GM18502 (cell line): Measurements from ENCODE around the gene KIF1A.

ENCODE experiments used
- ATAC-seq: cut with Tn5 transposase; IDR thresholded peaks from one replicate; pipeline ENCODE4 v1.9.1; 2021; ENCODE audit warnings: mild to moderate bottlenecking; ENCODE audit not compliant: unreplicated experiment, poor library complexity

Gene KIF1A

DNA sequence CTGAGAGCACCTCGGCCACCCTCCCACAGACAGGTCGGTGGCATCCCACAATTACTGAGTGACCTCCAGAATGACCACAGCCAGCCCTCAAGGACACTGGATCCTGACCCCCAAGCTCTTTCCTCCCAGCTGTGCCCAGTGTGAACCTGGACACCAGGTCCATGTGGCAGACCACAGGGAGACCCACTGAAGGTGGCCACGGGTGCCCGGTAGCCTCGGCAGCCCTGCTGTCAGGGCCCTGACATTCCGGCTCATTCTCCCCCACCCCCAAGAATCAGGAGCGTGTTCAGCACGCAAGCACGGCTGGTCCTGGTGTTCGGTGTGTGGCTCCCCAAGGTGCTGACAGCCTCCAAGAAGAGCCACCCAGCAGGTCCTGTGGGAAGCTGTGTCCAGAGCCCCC lies 95.6 kb downstream of the KIF1A start:
- ATAC-seq = no peak

- ATAC-seq = no peak
These were observed 96.2 kb downstream of the KIF1A start for GRCh38 chr2:240723851-240724250.

DNA sequence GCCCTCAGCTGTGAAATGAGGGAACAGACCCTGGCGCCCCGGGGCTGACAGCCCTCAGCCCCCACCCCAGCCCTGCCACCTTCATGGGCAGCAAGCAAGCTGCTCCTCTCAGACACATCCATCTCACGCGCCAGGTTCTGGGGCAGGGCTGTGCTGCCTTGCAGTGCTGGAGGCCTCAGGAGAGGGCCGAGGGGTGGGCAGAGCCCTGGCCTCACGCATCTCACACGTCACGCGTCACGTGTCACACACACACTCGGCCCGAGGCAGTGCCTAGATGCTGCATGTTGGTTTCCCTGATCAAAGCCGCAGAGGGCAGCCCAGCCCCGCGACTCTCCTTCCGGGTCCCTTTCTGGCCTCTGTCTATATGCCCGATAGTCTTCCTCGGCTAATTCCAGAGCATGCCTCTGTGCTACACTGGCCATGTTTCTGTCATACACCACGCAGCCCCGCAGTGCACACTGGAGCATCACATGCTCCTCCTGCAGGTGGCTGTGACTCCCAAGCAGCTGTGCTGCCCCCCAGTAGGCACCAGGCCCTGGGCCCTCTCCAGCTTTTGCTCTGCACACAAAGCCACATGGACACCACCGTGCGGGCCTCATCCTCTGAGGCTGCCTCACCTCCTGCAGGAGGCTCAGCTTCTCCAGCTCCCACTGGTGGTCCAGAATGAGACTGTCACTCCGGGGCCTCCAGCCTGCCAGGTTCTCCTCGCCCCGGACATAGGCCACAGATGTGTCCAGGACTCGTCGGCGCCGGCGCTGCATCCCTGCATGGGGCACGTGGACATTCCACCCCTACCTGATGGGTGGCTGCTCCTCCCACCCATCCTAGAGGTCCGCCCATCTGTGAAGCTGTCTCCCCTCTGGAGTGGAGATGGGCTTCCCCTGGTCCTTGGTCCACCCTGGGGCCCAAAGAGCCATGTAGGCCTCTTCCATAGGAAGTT lies 97.0 kb downstream of the KIF1A start:
- no peak for ATAC-seq

DNA sequence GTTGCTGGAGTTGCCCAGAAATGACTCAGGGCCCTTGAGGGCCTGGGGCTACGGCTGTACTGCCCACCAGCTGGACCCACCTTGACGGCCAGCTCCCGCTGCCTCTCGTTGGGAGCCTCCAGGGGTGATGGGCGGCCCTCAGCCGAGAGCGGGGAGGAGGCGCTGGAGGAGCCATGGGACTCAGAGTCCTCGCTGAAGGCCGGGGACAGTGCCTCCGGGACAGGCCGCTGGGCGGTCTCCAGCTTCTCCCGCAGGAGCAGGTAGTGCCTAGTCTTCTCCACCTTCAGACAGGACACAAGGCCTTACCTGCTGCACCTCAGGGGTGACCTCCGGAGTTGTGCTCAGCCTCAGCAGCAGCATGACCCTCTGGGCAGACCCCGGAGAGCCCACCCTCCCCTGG lies 97.6 kb downstream of the KIF1A start:
- no peak for ATAC-seq

GRCh38 chr2:240721596-240722180 lies 98.3 kb downstream of the KIF1A start:
- no peak for ATAC-seq

GRCh38 chr2:240720686-240721595 lies 99.1 kb downstream of the KIF1A start:
- ATAC-seq = no peak

DNA sequence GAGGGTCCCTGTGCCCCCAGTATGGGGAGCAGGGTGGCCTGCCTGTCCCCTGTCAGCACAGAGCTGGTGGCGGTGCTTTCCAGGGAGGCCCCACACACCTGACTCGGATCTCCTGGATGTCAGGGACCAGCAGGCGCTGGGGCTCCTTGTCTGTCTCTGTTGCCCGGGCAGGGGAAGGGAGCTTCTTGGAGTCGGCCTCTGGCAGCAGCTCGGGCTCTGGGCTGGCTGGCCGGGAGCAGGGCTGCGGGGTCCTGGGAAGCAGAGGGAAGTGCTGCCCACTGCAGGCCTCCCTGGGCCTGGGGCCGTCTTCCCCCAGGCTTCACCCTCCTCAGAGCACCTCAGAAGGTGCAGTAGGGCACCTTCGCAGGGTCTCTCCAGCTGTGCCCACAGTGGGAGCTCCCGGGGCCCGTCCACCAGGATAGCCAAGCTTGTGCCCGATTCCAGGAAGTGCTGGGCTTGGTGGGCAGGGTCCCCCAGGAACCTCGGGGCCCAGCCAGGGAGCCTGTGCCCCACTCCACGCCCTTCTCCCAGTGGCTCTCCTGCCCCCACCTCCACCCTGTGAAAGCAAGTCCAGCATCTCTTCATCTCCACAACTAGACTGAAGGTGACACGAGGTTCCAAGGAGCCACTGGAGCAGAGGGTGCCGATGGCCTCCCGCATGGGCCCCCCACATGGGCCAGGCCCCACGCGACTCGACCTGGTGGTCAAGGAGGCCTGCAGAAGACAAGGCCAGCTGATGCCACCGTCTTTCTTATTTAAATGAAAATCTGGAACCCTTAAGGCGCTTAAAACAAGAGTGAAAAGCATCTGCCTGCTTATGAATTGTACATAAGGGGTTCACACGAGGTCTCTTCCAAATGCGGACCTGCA lies 100.1 kb downstream of the KIF1A start:
- ATAC-seq = no peak

DNA sequence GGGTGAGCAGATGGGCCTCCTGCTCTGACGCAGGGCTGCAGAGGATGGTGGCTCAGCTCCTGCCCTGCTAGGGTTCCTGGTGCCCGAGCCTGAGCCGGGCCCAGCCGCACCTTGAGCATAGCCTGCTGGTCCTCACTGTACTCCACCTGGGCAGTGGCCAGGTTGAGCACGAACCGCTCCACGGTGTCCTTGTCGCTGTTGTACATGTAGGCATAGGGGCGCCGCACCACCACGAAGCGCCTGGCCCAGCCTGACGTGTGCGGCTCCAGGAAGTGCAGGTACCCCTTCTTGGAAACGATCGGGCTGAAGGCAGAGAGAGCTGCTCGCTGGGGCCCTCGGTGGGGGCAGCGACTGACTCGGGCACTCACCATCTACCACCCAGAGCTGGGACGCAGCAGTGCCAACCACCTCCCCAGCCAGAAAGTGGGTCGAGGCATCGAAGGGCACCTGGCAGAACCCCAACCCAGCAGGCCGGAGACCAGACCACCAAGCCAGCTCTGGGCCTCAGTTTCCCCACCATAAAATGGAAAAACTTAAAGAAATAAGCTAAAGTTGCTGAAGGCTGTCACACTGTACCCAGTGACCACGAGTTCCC lies 101.0 kb downstream of the KIF1A start:
- no peak for ATAC-seq

GRCh38 chr2:240717681-240718581 lies 102.1 kb downstream of the KIF1A start:
- ATAC-seq = no peak

DNA sequence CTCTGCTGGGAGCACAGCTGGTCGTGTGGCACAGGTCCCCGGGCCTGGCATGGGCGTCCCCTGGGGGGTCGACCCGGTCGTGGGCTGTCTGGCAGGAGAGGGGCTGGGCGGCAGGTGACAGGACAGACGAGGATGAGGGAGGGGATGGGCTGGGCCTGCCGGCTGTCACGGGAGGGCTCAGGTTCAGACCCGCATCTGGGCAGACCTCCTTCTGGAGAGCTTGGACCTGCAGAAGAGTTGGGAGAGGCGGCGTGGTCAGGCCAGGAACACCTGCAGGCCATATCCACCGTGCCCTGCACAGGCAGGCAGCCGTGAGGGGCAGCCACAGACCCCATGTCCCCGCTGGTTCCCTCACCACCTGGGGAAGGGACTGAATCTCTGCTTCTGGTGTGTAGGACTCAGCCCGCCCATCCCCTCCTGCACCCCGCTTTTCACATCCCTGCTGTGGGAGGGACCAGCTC lies 102.8 kb downstream of the KIF1A start:
- no peak for ATAC-seq

GRCh38 chr2:240716130-240716798 lies 103.8 kb downstream of the KIF1A start:
- ATAC-seq = no peak

- no peak for ATAC-seq
These were observed 105.0 kb downstream of the KIF1A start for GRCh38 chr2:240714747-240715725.

DNA sequence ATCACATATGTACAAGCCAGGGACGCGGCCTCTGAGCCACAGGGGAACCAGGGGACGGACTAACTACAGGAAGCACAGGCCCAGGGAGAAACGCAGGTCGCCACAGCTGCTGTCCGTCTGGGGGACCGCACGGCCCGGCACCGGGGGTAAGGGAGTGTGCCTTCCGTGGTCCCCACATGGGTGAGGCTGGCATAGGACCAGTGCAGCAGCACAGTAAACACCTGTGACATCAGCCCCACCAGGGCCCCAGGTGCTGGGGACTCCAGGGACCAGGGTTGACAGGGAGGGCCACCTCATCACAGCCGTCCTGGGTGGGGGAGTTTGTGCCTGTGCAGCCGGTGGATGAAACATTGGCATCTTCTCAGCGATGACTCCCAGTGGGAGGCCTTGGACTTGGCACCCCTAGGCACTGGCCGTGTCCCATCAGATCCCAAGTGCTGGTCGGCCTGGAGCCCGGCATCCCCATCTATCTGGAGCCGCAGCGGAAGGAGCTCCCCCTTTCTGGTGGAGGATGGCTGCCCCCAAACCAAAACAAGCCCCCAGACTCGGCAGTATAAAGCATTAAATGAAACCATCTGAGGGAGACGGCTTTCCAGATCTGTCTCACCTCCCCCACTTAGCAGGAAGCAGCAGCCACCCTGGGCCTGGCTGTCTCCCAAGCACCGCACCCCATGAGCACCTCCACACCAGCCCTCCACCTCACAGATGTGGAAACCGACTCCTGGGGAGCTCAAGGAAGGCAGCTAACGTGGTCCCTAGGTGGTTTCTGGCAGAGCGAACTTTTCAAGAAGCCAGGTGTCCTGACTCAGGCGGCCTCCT lies 105.9 kb downstream of the KIF1A start:
- no peak for ATAC-seq

DNA sequence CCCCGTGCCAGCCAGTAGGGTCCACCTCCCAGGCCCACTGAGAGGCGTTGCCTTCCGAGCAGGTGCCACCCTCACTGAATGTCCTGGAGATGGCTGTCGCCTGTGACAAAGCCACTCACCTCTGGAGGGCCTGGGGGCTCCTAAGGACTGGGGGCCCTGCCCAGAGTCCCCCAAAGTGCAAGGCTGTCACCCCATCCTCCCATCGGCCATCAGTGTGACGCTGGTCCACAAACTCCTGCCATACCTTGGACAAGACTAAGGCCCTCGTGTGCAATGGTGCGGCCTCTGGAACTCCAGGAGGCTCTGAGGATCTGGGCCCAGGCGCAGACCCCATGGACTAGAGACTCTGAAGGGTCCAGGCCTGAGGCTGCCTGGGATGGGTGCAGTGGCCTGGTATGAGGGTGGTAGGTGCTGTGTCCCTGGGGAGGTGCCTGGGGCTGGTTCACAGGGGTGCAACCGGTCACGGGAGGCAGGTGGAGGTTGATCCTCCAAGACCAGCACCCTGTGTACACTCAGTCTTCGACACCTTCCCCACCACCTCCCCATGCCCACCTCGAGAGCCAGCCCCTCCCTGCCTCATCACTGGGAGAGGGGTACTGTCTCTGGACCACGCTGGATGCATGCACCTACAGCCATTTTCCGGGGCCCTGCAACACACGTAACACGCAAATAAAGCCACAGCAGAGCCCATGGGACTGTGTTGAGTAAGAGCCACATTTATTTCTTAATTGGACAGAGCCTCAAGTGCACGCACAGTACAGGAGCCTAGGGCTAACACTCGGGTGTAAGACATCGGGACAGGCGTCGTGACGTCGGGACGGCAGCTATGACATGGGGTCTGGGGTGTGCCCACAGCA lies 106.7 kb downstream of the KIF1A start:
- ATAC-seq = no peak

DNA sequence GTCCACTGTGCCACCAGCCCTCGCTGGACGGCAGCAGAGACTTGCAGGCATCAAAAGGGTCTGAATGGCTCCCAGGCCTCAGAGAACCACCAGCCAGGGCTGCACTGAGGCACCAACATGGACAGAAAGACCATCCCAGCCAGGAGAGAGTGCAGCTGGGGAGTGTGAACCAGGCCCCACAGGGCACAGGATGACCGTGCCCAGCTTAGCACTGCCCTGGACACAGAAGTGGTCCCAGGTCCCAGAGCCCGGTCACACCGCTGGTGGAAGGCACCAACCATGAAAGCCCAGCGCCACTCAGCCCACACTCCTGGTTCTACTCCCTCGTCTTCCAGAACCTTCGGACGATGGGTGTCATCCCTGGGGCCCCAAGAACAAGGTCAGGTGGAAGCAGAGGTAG lies 107.9 kb downstream of the KIF1A start:
- ATAC-seq = no peak
